A673 (cell line): ENCODE measurements around the gene TBC1D26. TPM values are rescaled to one million over a fixed set of nuclear protein-coding genes. Genes with fewer than 3 reads are reported as not detected.
A peak's percentile ranks its signal among the peaks of the same experiment; 100 is the strongest.

ENCODE experiments used
- BruUV-seq: library from RNA; stranded (reverse); fragments of 400-500 nt; replicated peaks from 2 replicates; lab custom pipeline; 2021; lab: Mats Ljungman, UMichigan
- CTCF ChIA-PET: fragments of 300-600 bp; sonication (Branson Sonifier 250); formaldehyde crosslinking; loops from one replicate; lab custom pipeline; 2022; ENCODE audit warnings: antibody characterized with exemption; lab: Charles Lee
- POLR2A ChIA-PET: fragments of 300-600 bp; sonication (Branson Sonifier 250); formaldehyde crosslinking; loops from one replicate; lab custom pipeline; 2022; ENCODE audit warnings: antibody characterized with exemption; ENCODE audit not compliant: low non-redundant PET; lab: Charles Lee
- DNase-seq: peaks from one replicate; pipeline ENCODE4 v3.0.0-alpha.2; 2015; ENCODE audit warnings: low spot score
- H3K27ac ChIP-seq: fragments of 200-600 bp; sonication (generic); 2 replicates; pipeline ENCODE4 v1.5.1; 2016; ENCODE audit warnings: mixed run types, low read depth, mild to moderate bottlenecking, mixed read lengths, antibody characterized with exemption, low read length; ENCODE audit not compliant: poor library complexity, severe bottlenecking
- H3K27me3 ChIP-seq: fragments of 200-600 bp; sonication (generic); replicated peaks from 2 replicates; pipeline ENCODE4 v1.6.1; 2017; ENCODE audit warnings: mixed run types, low read depth, mild to moderate bottlenecking, mixed read lengths, antibody characterized with exemption, low read length; ENCODE audit not compliant: insufficient read depth, poor library complexity
- H3K36me3 ChIP-seq: fragments of 200-600 bp; sonication (generic); 2 replicates; pipeline ENCODE4 v1.6.1; 2016; ENCODE audit warnings: mixed run types, mild to moderate bottlenecking, mixed read lengths, antibody characterized with exemption, low read length; ENCODE audit not compliant: insufficient read depth, poor library complexity, severe bottlenecking
- H3K4me1 ChIP-seq: fragments of 200-600 bp; sonication (generic); 2 replicates; pipeline ENCODE4 v1.6.1; 2017; ENCODE audit warnings: mixed run types, mild to moderate bottlenecking, mixed read lengths, antibody characterized with exemption, low read length; ENCODE audit not compliant: insufficient read depth, poor library complexity, severe bottlenecking
- H3K4me3 ChIP-seq: fragments of 200-600 bp; sonication (generic); 2 replicates; pipeline ENCODE4 v1.5.1; 2016; ENCODE audit warnings: low read depth, mixed run types, mild to moderate bottlenecking, mixed read lengths, low read length; ENCODE audit not compliant: poor library complexity, severe bottlenecking
- H3K9me3 ChIP-seq: fragments of 200-600 bp; sonication (generic); 2 replicates; pipeline ENCODE4 v1.6.1; 2016; ENCODE audit warnings: mixed run types, low read depth, mild to moderate bottlenecking, mixed read lengths, antibody characterized with exemption, low read length; ENCODE audit not compliant: poor library complexity, severe bottlenecking
- EZH2 ChIP-seq: fragments of 200-600 bp; sonication (generic); IDR thresholded peaks from 2 replicates; pipeline ENCODE4 v1.6.1; 2017; ENCODE audit warnings: borderline replicate concordance, low read depth, mild to moderate bottlenecking, mixed read lengths, antibody characterized with exemption, low read length; ENCODE audit not compliant: poor library complexity, severe bottlenecking
- intact Hi-C: fragments of 100-400 bp; cut with micrococcal nuclease; formaldehyde crosslinking; loops from one replicate; pipeline ENCODE4 v1.10.0; 2022; ENCODE audit not compliant: unreplicated experiment
- total RNA-seq: library from RNA; stranded (reverse); gene quantifications from 2 replicates; pipeline ENCODE4 v1.2.3, GENCODE V29; 2021
- TF ChIP-seq, protein P1 (sequence below): fragments of 300-800, 200-600 bp; sonication (generic); conservative IDR thresholded peaks from 2 replicates; pipeline ENCODE4 v1.5.1; 2017; ENCODE audit warnings: low read depth, mild to moderate bottlenecking, antibody characterized with exemption, low read length, moderate library complexity, mixed read lengths

Gene TBC1D26
- total RNA-seq, 1 experiment from 2014 or later = 0.11 TPM

DNA sequence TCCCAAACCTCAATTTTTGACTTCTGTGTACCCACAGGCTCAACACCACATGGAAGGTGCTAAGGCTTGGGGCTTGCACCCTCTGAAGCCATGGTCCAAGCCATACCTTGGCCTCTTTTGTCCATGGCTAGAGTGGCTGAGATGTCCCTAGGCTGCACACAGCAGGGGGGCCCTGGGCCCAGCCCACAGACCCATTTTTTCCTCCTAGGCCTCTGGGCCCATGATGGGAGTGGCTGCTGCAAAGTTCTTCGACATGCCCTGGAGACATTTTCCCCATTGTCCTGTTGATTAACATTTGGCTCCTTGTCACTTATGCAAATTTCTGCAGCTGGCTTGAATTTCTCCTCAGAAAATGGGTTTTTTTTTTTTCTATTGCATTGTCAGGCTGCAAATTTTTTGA is 47.0 kb downstream of the TBC1D26 start:
- Histone ChIP-seq H3K27ac (no peak overlapping the region), H3K4me1 (no peaks in the 10 kb centered on the region), H3K9me3 (no peaks in the 10 kb centered on the region), H3K36me3 (no peaks in the 10 kb centered on the region), H3K27me3 (peaks cover 3% of the 10 kb centered on the region), H3K4me3 (no peak overlapping the region)
- no peak for TF ChIP-seq EZH2
- TF ChIP-seq, protein P1, sequence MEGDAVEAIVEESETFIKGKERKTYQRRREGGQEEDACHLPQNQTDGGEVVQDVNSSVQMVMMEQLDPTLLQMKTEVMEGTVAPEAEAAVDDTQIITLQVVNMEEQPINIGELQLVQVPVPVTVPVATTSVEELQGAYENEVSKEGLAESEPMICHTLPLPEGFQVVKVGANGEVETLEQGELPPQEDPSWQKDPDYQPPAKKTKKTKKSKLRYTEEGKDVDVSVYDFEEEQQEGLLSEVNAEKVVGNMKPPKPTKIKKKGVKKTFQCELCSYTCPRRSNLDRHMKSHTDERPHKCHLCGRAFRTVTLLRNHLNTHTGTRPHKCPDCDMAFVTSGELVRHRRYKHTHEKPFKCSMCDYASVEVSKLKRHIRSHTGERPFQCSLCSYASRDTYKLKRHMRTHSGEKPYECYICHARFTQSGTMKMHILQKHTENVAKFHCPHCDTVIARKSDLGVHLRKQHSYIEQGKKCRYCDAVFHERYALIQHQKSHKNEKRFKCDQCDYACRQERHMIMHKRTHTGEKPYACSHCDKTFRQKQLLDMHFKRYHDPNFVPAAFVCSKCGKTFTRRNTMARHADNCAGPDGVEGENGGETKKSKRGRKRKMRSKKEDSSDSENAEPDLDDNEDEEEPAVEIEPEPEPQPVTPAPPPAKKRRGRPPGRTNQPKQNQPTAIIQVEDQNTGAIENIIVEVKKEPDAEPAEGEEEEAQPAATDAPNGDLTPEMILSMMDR = no peak
- ChIA-PET POLR2A (no interaction called here), CTCF (no interaction called here)
- intact Hi-C loops = no loop called here
- no peak for DNase-seq
- no TSS peak for BruUV-seq

DNA sequence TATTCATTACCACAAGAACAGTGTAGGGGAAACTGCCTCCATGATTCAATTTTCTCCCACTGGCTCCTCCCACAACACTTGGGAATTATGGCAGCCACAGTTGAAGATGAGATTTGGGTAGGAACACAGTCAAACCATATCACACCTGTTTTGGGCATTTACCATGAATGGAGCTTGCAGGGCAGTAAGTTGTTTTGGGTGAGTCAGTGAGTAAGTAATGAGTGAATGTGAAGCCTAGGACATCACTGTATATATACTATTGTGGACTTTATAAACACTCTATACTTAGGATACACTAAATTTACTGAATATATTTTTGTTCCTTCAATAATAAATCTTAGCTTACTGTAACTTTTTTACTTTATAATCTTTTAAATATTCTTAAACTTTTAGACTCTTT is 48.1 kb downstream of the TBC1D26 start:
- Histone ChIP-seq H3K27ac (no peak overlapping the region), H3K9me3 (no peaks in the 10 kb centered on the region), H3K4me1 (no peaks in the 10 kb centered on the region), H3K27me3 (peaks cover 3% of the 10 kb centered on the region), H3K4me3 (no peak overlapping the region), H3K36me3 (no peaks in the 10 kb centered on the region)
- intact Hi-C loops = no loop called here
- CTCF ChIA-PET = no interaction called here
- DNase-seq = no peak
- no peak for TF ChIP-seq EZH2
- TF ChIP-seq, protein P1 = no peak
- no TSS peak for BruUV-seq
- POLR2A ChIA-PET = no interaction called here

DNA sequence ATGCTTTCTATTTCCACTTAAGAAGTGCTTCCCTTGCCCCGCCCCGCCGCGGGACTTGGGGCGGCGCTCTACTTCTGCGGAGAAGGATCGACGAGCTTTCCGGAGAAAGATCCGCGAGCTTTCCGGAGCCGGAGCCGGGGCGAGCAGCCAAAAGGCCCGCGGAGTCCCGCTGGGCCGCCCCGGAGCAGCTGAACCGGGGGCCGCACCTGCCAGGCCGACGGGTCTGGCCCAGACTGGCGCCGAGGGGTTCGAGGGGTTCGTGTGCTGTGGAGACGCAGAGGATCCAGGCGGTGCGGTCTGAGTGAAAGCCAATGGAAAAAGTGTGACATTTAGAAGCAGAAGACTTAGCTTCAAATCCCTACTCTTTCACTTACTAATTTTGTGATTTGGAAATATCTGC is 50.8 kb downstream of the TBC1D26 start:
- peaks cover 3% of the 10 kb centered on the region for H3K27me3 ChIP-seq
- intact Hi-C loops = no loop called here
- no peaks in the 10 kb centered on the region for H3K4me1 ChIP-seq
- ChIA-PET CTCF (no interaction called here), POLR2A (interaction anchor here (0.5 kb wide), 1 partner anchor 17 kb away, joined by 11 read pairs; no protein-coding TSS in a partner anchor)
- peak overlapping the region; percentile 43 for H3K4me3 ChIP-seq
- TF ChIP-seq, protein P1 = no peak
- TF ChIP-seq EZH2 = no peak
- BruUV-seq = no TSS peak
- DNase-seq = peak; percentile 42
- no peaks in the 10 kb centered on the region for H3K9me3 ChIP-seq
- no peak overlapping the region for H3K27ac ChIP-seq
- no peaks in the 10 kb centered on the region for H3K36me3 ChIP-seq
